Nephron (organoid): ENCODE measurements around the gene TMEM123.

Source experiments
- H3K27ac Mint-ChIP-seq, 3 experiments: 2 replicates each; pipeline ENCODE4 v1.8.0; 2020; ENCODE audit warnings: mixed read lengths in 3 of 3, mild to moderate bottlenecking in 2 of 3, moderate library complexity in 1 of 3
- H3K27me3 Mint-ChIP-seq: 2 replicates; pipeline ENCODE4 v1.8.0; 2021; ENCODE audit warnings: low read depth, mild to moderate bottlenecking, moderate library complexity, mixed read lengths
- H3K36me3 Mint-ChIP-seq: 2 replicates; pipeline ENCODE4 v1.8.0; 2020; ENCODE audit warnings: low read depth, mixed read lengths
- H3K4me1 Mint-ChIP-seq: 2 replicates; pipeline ENCODE4 v1.8.0; 2020; ENCODE audit warnings: mixed read lengths
- H3K4me3 Mint-ChIP-seq, 3 experiments: 2 replicates each; pipeline ENCODE4 v1.8.0; 2020; ENCODE audit warnings: mild to moderate bottlenecking in 3 of 3, mixed read lengths in 3 of 3, moderate library complexity in 2 of 3
- H3K9me3 Mint-ChIP-seq: 2 replicates; pipeline ENCODE4 v1.8.0; 2020; ENCODE audit warnings: mixed read lengths
- CTCF ChIP-seq, 3 experiments: fragments of 200-600 bp; sonication (generic); IDR thresholded peaks; one replicate each; pipeline ENCODE4 v1.5.0; 2021; ENCODE audit warnings: antibody characterized with exemption in 3 of 3; ENCODE audit not compliant: unreplicated experiment in 3 of 3

TMEM123 gene

GRCh38 chr11:102488208-102488607 is 35.6 kb upstream of the TMEM123 start:
- no peak for TF ChIP-seq CTCF (IDR thresholded peaks at IDR 0.05; ENCODE audit: unreplicated experiment in 3 of 3)
- no peak overlapping the region for H3K27ac Mint-ChIP-seq
- H3K4me1 Mint-ChIP-seq, result no peaks in the 10 kb centered on the region
- H3K27me3 Mint-ChIP-seq, result peaks cover 2% of the 10 kb centered on the region
- H3K4me3 Mint-ChIP-seq, result no peak overlapping the region
- no peaks in the 10 kb centered on the region for H3K36me3 Mint-ChIP-seq
- peaks cover 4% of the 10 kb centered on the region for H3K9me3 Mint-ChIP-seq

GRCh38 chr11:102487214-102487613 is 34.6 kb upstream of the TMEM123 start:
- no peaks in the 10 kb centered on the region for H3K4me1 Mint-ChIP-seq

GRCh38 chr11:102486584-102486983 is 34.0 kb upstream of the TMEM123 start:
- no peaks in the 10 kb centered on the region for H3K4me1 Mint-ChIP-seq
- peaks cover 4% of the 10 kb centered on the region for H3K9me3 Mint-ChIP-seq
- H3K4me3 Mint-ChIP-seq, result no peak overlapping the region
- no peak for TF ChIP-seq CTCF (IDR thresholded peaks at IDR 0.05; ENCODE audit: unreplicated experiment in 3 of 3)
- peaks cover 4% of the 10 kb centered on the region for H3K27me3 Mint-ChIP-seq
- no peak overlapping the region for H3K27ac Mint-ChIP-seq
- H3K36me3 Mint-ChIP-seq, result no peaks in the 10 kb centered on the region

More at GRCh38 chr11:102487214-102487613, 34.6 kb upstream of the TMEM123 start:
- H3K4me3 Mint-ChIP-seq, result no peak overlapping the region
- H3K9me3 Mint-ChIP-seq, result peaks cover 4% of the 10 kb centered on the region
- no peaks in the 10 kb centered on the region for H3K36me3 Mint-ChIP-seq
- H3K27ac Mint-ChIP-seq, result no peak overlapping the region
- no peak for TF ChIP-seq CTCF (IDR thresholded peaks at IDR 0.05; ENCODE audit: unreplicated experiment in 3 of 3)
- H3K27me3 Mint-ChIP-seq, result peaks cover 4% of the 10 kb centered on the region

GRCh38 chr11:102485095-102485722 is 32.6 kb upstream of the TMEM123 start:
- Mint-ChIP-seq H3K27ac (no peak overlapping the region), H3K4me1 (no peaks in the 10 kb centered on the region), H3K36me3 (no peaks in the 10 kb centered on the region), H3K4me3 (no peak overlapping the region), H3K27me3 (peaks cover 4% of the 10 kb centered on the region), H3K9me3 (peaks cover 4% of the 10 kb centered on the region)
- TF ChIP-seq CTCF (IDR thresholded peaks at IDR 0.05; ENCODE audit: unreplicated experiment in 3 of 3), result no peak

- Mint-ChIP-seq H3K36me3 (no peaks in the 10 kb centered on the region), H3K4me3 (no peak overlapping the region), H3K27me3 (peaks cover 4% of the 10 kb centered on the region), H3K4me1 (peaks cover 3% of the 10 kb centered on the region), H3K9me3 (peaks cover 4% of the 10 kb centered on the region), H3K27ac (no peak overlapping the region)
- no peak for TF ChIP-seq CTCF (IDR thresholded peaks at IDR 0.05; ENCODE audit: unreplicated experiment in 3 of 3)
These were observed 29.9 kb upstream of the TMEM123 start for GRCh38 chr11:102482433-102482832.

- Mint-ChIP-seq H3K4me1 (peaks cover 12% of the 10 kb centered on the region), H3K27ac (no peak overlapping the region), H3K36me3 (no peaks in the 10 kb centered on the region), H3K9me3 (no peaks in the 10 kb centered on the region), H3K4me3 (no peak overlapping the region), H3K27me3 (peaks cover 4% of the 10 kb centered on the region)
- TF ChIP-seq CTCF (IDR thresholded peaks at IDR 0.05; ENCODE audit: unreplicated experiment in 3 of 3), result no peak
These were observed 27.2 kb upstream of the TMEM123 start for GRCh38 chr11:102479733-102480132.
